Measurements from ENCODE around the gene ZBTB25.

DNA sequence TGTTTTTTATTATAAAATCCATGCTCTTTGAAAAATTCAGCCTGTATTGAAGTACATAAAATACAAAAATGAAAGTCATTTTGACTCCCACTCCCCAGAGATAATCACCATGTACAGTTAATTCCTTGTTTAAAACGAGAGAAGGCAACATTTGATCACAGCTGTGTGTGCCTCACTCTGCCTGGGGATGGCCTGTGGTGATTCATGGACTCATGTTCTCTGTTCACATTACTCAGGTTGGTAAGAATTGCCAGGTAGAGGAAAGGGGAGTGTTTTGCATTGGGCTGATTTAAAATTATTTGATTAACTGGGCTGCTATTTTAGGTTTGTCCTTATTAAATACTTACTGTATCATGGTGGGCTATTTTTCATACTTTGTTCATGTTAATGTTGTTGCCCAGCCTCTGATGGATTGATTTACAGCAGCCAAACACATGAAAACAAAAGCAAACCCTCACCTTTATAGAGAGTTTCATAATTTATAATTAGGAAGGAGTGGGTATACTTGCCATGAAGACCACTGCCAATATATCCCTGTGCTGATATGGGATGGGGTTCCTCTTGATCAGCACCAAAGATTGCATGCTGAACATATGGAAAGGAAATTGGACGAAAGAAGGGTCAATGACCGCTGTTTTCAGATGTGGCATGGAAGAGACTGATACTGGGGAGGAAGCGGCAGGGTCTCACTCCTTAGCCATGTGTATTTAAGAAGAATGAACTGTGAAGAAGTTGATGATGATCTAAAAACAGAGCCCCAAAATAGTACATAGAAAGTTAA, 3.9 kb upstream of the ZBTB25 start:
- TF ChIP-seq CBFB (IDR thresholded peaks at IDR 0.05; ENCODE audit: low read depth) (no peak), POLR2AphosphoS5 (IDR thresholded peaks at IDR 0.05; ENCODE audit: low read length) (no peak), ZBTB4 (CRISPR knock-in tag; IDR thresholded peaks at IDR 0.05) (no peak), RAD21 (IDR thresholded peaks at IDR 0.05; ENCODE audit: insufficient read depth, low read depth, low read length) (no peak), TAF1 (IDR thresholded peaks at IDR 0.05; ENCODE audit: borderline replicate concordance, low read depth, low read length) (no peak), PAX8 (IDR thresholded peaks at IDR 0.05) (no peak), ZNF622 (IDR thresholded peaks at IDR 0.05) (no peak), SMC3 (IDR thresholded peaks at IDR 0.05; ENCODE audit: borderline replicate concordance, low read length) (no peak), EP300 (IDR thresholded peaks at IDR 0.05; ENCODE audit: borderline replicate concordance in 1 of 2, control insufficient read depth in 1 of 2, low read depth in 2 of 2, low read length in 2 of 2) (no peak), FOXM1 (IDR thresholded peaks at IDR 0.05; ENCODE audit: low read depth, low read length) (no peak)
- TF ChIP-seq, protein P1, sequence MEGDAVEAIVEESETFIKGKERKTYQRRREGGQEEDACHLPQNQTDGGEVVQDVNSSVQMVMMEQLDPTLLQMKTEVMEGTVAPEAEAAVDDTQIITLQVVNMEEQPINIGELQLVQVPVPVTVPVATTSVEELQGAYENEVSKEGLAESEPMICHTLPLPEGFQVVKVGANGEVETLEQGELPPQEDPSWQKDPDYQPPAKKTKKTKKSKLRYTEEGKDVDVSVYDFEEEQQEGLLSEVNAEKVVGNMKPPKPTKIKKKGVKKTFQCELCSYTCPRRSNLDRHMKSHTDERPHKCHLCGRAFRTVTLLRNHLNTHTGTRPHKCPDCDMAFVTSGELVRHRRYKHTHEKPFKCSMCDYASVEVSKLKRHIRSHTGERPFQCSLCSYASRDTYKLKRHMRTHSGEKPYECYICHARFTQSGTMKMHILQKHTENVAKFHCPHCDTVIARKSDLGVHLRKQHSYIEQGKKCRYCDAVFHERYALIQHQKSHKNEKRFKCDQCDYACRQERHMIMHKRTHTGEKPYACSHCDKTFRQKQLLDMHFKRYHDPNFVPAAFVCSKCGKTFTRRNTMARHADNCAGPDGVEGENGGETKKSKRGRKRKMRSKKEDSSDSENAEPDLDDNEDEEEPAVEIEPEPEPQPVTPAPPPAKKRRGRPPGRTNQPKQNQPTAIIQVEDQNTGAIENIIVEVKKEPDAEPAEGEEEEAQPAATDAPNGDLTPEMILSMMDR (IDR thresholded peaks at IDR 0.05 in 2 of 3, conservative IDR thresholded peaks at IDR 0.05 in 1 of 3; ENCODE audit: control insufficient read depth in 2 of 3, extremely low read depth in 1 of 3, insufficient read depth in 1 of 3, low read depth in 3 of 3, low read length in 3 of 3), result no peak
- TF ChIP-seq, protein P2, sequence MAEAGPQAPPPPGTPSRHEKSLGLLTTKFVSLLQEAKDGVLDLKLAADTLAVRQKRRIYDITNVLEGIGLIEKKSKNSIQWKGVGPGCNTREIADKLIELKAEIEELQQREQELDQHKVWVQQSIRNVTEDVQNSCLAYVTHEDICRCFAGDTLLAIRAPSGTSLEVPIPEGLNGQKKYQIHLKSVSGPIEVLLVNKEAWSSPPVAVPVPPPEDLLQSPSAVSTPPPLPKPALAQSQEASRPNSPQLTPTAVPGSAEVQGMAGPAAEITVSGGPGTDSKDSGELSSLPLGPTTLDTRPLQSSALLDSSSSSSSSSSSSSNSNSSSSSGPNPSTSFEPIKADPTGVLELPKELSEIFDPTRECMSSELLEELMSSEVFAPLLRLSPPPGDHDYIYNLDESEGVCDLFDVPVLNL (IDR thresholded peaks at IDR 0.05; ENCODE audit: low read depth, low read length), result no peak
- TF ChIP-seq, protein P3, sequence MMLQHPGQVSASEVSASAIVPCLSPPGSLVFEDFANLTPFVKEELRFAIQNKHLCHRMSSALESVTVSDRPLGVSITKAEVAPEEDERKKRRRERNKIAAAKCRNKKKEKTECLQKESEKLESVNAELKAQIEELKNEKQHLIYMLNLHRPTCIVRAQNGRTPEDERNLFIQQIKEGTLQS (IDR thresholded peaks at IDR 0.05; ENCODE audit: borderline replicate concordance, extremely low read depth, low read depth, low read length), result no peak

Measured in GM12878 (cell line).